Measurements from ENCODE around the gene IZUMO1.

- TF ChIP-seq POLR2AphosphoS5 (IDR thresholded peaks at IDR 0.05; ENCODE audit: low read depth, low read length): no peak
- no peak for TF ChIP-seq CTCF (IDR thresholded peaks at IDR 0.05; ENCODE audit: control extremely low read depth in 1 of 3, insufficient read depth in 1 of 3, low read depth in 1 of 3, low read length in 3 of 3)
- TF ChIP-seq FOSL1 (IDR thresholded peaks at IDR 0.05; ENCODE audit: insufficient read depth, low read depth, low read length): no peak
- no peak for TF ChIP-seq CHD1 (IDR thresholded peaks at IDR 0.05; ENCODE audit: low read depth, low read length)
Observed at GRCh38 chr19:48745208-48745995, 1.3 kb downstream of the IZUMO1 start.
